ENCODE data around the gene POU4F1. TPM values are rescaled to one million over a fixed set of nuclear protein-coding genes. Genes with fewer than 3 reads are reported as not detected.

The POU4F1 gene
- total and polyA plus RNA-seq, 2 donors (not counting 1 experiment from before 2014, with no cell fraction given), result 0.17 to 0.51 TPM

GRCh38 chr13:78562237-78562889 lies 41.0 kb downstream of the POU4F1 start:
- H3K27me3 Mint-ChIP-seq, result peaks cover 13% of the 10 kb centered on the region
- WGBS (ENCODE audit: insufficient coverage), result 69% methylated on average over 3 of the region's 5 CpGs
- no peak overlapping the region for H3K4me3 ChIP-seq (ENCODE audit: control extremely low read depth in 1 of 5, extremely low read depth in 1 of 5, insufficient read depth in 1 of 5, low read depth in 2 of 5, low read length in 4 of 5)
- no peak overlapping the region for H2AFZ ChIP-seq (ENCODE audit: insufficient read depth, low read depth, low read length, poor library complexity, severe bottlenecking)
- H3K27me3 ChIP-seq (replicated peaks in 1 of 4; ENCODE audit: control extremely low read depth in 1 of 4, control insufficient read depth in 3 of 4, insufficient read depth in 4 of 4, low read length in 3 of 4), result peaks cover 0 to 2% (median 1%) of the 10 kb centered on the region in 4 experiments
- H3K9ac ChIP-seq (ENCODE audit: low read length), result no peak overlapping the region
- no peak overlapping the region for H3K4me3 Mint-ChIP-seq
- H3K79me2 ChIP-seq (ENCODE audit: control insufficient read depth, insufficient read depth, low read length), result no peaks in the 10 kb centered on the region
- H3K27ac ChIP-seq (ENCODE audit: low read length in 2 of 2), result no peak overlapping the region
- H4K20me1 ChIP-seq (ENCODE audit: control insufficient read depth, insufficient read depth, low read length, poor library complexity, severe bottlenecking), result no peaks in the 10 kb centered on the region
- H3K27ac Mint-ChIP-seq, result no peak overlapping the region
- H3K9me3 ChIP-seq (ENCODE audit: control extremely low read depth in 1 of 3, control insufficient read depth in 2 of 3, insufficient read depth in 1 of 3, low read length in 2 of 3), result no peaks in the 10 kb centered on the region
- ChIA-PET CTCF (no interaction called here), POLR2A (no interaction called here)
- no peaks in the 10 kb centered on the region for H3K36me3 ChIP-seq (replicated peaks in 1 of 2; ENCODE audit: control extremely low read depth in 1 of 2, control insufficient read depth in 1 of 2, extremely low read depth in 1 of 2, insufficient read depth in 2 of 2, low read length in 1 of 2)
- peaks cover 0 to 2% of the 10 kb centered on the region in 2 donors for H3K4me1 ChIP-seq (ENCODE audit: control insufficient read depth in 2 of 2, insufficient read depth in 2 of 2, low read length in 2 of 2)
- no peaks in the 10 kb centered on the region for H3K9me3 Mint-ChIP-seq (ENCODE audit: insufficient read depth)
- no peak overlapping the region for H3K4me2 ChIP-seq (replicated peaks; ENCODE audit: low read depth, low read length, poor library complexity, severe bottlenecking)
- intact Hi-C loops (cut with micrococcal nuclease), result no loop called here
- TF ChIP-seq EZH2 (IDR thresholded peaks at IDR 0.05; ENCODE audit: borderline replicate concordance, insufficient read depth, low read depth, low read length, poor library complexity, severe bottlenecking), result no peak
- TF ChIP-seq CTCF (IDR thresholded peaks at IDR 0.05), result no peak
- no peaks in the 10 kb centered on the region for H3K4me1 Mint-ChIP-seq
- no peak for DNase-seq
- ATAC-seq (ENCODE audit: low read depth), result no peak

Other genes starting within 250 kb of the POU4F1 start
- gene OBI1, start 55.6 kb upstream of the POU4F1 start, total RNA-seq, result 14.8 and 15.4 TPM in 2 replicates
- 3.1 and 4.4 TPM in 2 replicates for gene OBI1, start 55.6 kb upstream of the POU4F1 start, polyA plus RNA-seq

Data from B cell (primary cell).